ENCODE results near the gene CBARP.

GRCh38 chr19:1263188-1263587 lies 25.4 kb upstream of the CBARP start:
- TF ChIP-seq RFX5 (IDR thresholded peaks at IDR 0.05; ENCODE audit: low read depth, low read length) (no peak), HCFC1 (IDR thresholded peaks at IDR 0.05; ENCODE audit: low read depth, low read length) (no peak), ZNF589 (CRISPR knock-in tag; conservative IDR thresholded peaks at IDR 0.05) (no peak), KDM1A (CRISPR knock-in tag; IDR thresholded peaks at IDR 0.05) (no peak)
